Renal cortical epithelial cell (primary cell): ENCODE measurements around the gene TERB2. TPM values are rescaled to one million over a fixed set of nuclear protein-coding genes. Genes with fewer than 3 reads are reported as not detected.
"Not testable (repeated sequence)": the region's sequence is repeated elsewhere in the genome, so short reads cannot be mapped to it uniquely, and the experiment has no call there.

Experiments
- DNase-seq: peaks from one replicate; pipeline ENCODE4 v3.0.0-alpha.2; 2011; ENCODE audit warnings: low read depth
- total RNA-seq: library from RNA; depleted of rRNA; stranded (reverse); fragments of >200 nt; gene quantifications from 2 replicates; pipeline ENCODE4 v1.2.3, GENCODE V29; 2014

Gene TERB2
- not detected in 2 replicates for total RNA-seq

GRCh38 chr15:44956388-44956787 is at the start of gene TERB2:
TSS of gene TERB2 (plus strand) at chr15:44956687. CDS start at chr15:44956719, 32 bp downstream.
- DNase-seq: no peak

GRCh38 chr15:44909423-44909822 is 47.1 kb upstream of the TERB2 start:
- DNase-seq: no peak

- no peak for DNase-seq
Observed at GRCh38 chr15:44910981-44911625, 45.4 kb upstream of the TERB2 start.

- not testable (repeated sequence) for DNase-seq
Observed at GRCh38 chr15:44912186-44912585, 44.3 kb upstream of the TERB2 start.

GRCh38 chr15:44912974-44913448 is 43.5 kb upstream of the TERB2 start:
- DNase-seq: not testable (repeated sequence)

GRCh38 chr15:44918136-44918535 is 38.4 kb upstream of the TERB2 start:
- DNase-seq: no peak

GRCh38 chr15:44928658-44929057 is 27.8 kb upstream of the TERB2 start:
- not testable (repeated sequence) for DNase-seq

GRCh38 chr15:44930283-44930682 is 26.2 kb upstream of the TERB2 start:
- DNase-seq: not testable (repeated sequence)

- not testable (repeated sequence) for DNase-seq
Observed at GRCh38 chr15:44958302-44958701, 1.8 kb downstream of the TERB2 start.

GRCh38 chr15:44968475-44968874 is 12.0 kb downstream of the TERB2 start:
- DNase-seq: no peak

- DNase-seq: no peak
Observed at GRCh38 chr15:44971036-44971435, 14.5 kb downstream of the TERB2 start.

- not testable (repeated sequence) for DNase-seq
Observed at GRCh38 chr15:44976183-44976582, 19.7 kb downstream of the TERB2 start.

- DNase-seq: peak; percentile 64
Observed at GRCh38 chr15:44977781-44978180, 21.3 kb downstream of the TERB2 start.

GRCh38 chr15:44979617-44980339 is 23.3 kb downstream of the TERB2 start:
- DNase-seq: not testable (repeated sequence)

- DNase-seq: not testable (repeated sequence)
Observed at GRCh38 chr15:44984144-44984543, 27.7 kb downstream of the TERB2 start.

- DNase-seq: not testable (repeated sequence)
Observed at GRCh38 chr15:44986346-44987055, 30.0 kb downstream of the TERB2 start.

GRCh38 chr15:44987711-44988110 is 31.2 kb downstream of the TERB2 start:
- DNase-seq: not testable (repeated sequence)

GRCh38 chr15:44988184-44988869 is 31.8 kb downstream of the TERB2 start:
- DNase-seq: not testable (repeated sequence)

- DNase-seq: not testable (repeated sequence)
Observed at GRCh38 chr15:44988870-44989219, 32.4 kb downstream of the TERB2 start.

- not testable (repeated sequence) for DNase-seq
Observed at GRCh38 chr15:44997632-44998031, 41.1 kb downstream of the TERB2 start.

- no peak for DNase-seq
Observed at GRCh38 chr15:44999105-44999504, 42.6 kb downstream of the TERB2 start.

GRCh38 chr15:45001180-45001579 is 44.7 kb downstream of the TERB2 start:
- not testable (repeated sequence) for DNase-seq
